SK-N-DZ (cell line): ENCODE measurements around the gene OBSL1.

Experiments
- DNase-seq: peaks from one replicate; pipeline ENCODE4 v3.0.0-alpha.2; 2015; ENCODE audit warnings: low spot score

Gene OBSL1

GRCh38 chr2:219597552-219598307 is 26.4 kb upstream of the OBSL1 start, which contains the start of gene STK11IP:
Gene STK11IP (plus strand): TSS chr2:219597857. CDS start chr2:219598120, 263 bp downstream.
- DNase-seq = peak; percentile 97

GRCh38 chr2:219596954-219597551 is 25.7 kb upstream of the OBSL1 start:
- DNase-seq = no peak

- DNase-seq = no peak
Observed at GRCh38 chr2:219595256-219595655, 23.9 kb upstream of the OBSL1 start.

- DNase-seq = no peak
Observed at GRCh38 chr2:219593154-219593553, 21.8 kb upstream of the OBSL1 start.

- DNase-seq = peak; percentile 37
Observed at GRCh38 chr2:219592736-219593135, 21.4 kb upstream of the OBSL1 start.

GRCh38 chr2:219591091-219591490 is 19.8 kb upstream of the OBSL1 start:
- DNase-seq = no peak

GRCh38 chr2:219581346-219581745 is 10.0 kb upstream of the OBSL1 start:
- no peak for DNase-seq

GRCh38 chr2:219578811-219579613 is 7.7 kb upstream of the OBSL1 start:
- no peak for DNase-seq

- peak; percentile 68 for DNase-seq
Observed at GRCh38 chr2:219576505-219577388, 5.4 kb upstream of the OBSL1 start.

- DNase-seq = no peak
Observed at GRCh38 chr2:219575566-219576504, 4.5 kb upstream of the OBSL1 start.

GRCh38 chr2:219574484-219575311 is 3.4 kb upstream of the OBSL1 start:
- DNase-seq = no peak

GRCh38 chr2:219573166-219573565 is 1.8 kb upstream of the OBSL1 start:
- no peak for DNase-seq

- DNase-seq = no peak
Observed at GRCh38 chr2:219572237-219573001, 1.1 kb upstream of the OBSL1 start, which contains the start of gene INHA. Gene INHA (plus strand): TSS chr2:219572310. CDS start chr2:219572375, 65 bp downstream.

- DNase-seq = no peak
Observed at GRCh38 chr2:219570924-219571310, 422 bp downstream of the OBSL1 start.

- DNase-seq = no peak
Observed at GRCh38 chr2:219570194-219570923, 980 bp downstream of the OBSL1 start.

- DNase-seq = no peak
Observed at GRCh38 chr2:219569635-219570034, 1.7 kb downstream of the OBSL1 start.

- DNase-seq = no peak
Observed at GRCh38 chr2:219569041-219569440, 2.3 kb downstream of the OBSL1 start.
